Measurements from ENCODE around the gene SCGB1A1. TPM values are rescaled to one million over a fixed set of nuclear protein-coding genes. Genes with fewer than 3 reads are reported as not detected.
"Not testable (repeated sequence)": the region's sequence is repeated elsewhere in the genome, so short reads cannot be mapped to it uniquely, and the experiment has no call there.

SCGB1A1 gene
- total RNA-seq, 1 experiment from 2014 or later = not detected

GRCh38 chr11:62374801-62375200 is 44.0 kb upstream of the SCGB1A1 start:
- no peak overlapping the region for H3K4me3 Mint-ChIP-seq (ENCODE audit: unreplicated experiment)
- DNase-seq (ENCODE audit: unreplicated experiment) = no peak
- H3K4me1 Mint-ChIP-seq (ENCODE audit: insufficient read depth, unreplicated experiment) = no peaks in the 10 kb centered on the region
- POLR2A ChIA-PET = no interaction called here
- intact Hi-C loops (cut with micrococcal nuclease) = no loop called here
- H3K27me3 Mint-ChIP-seq (ENCODE audit: insufficient read depth, unreplicated experiment) = peaks cover 15% of the 10 kb centered on the region
- H3K36me3 Mint-ChIP-seq (ENCODE audit: insufficient read depth, unreplicated experiment) = no peaks in the 10 kb centered on the region
- CTCF ChIA-PET = interaction anchor here (0.6 to 4.1 kb wide), 5 partner anchors 158 to 920 kb away, joined by 3 to 13 read pairs (median 3); no protein-coding TSS in a partner anchor
- H3K9me3 Mint-ChIP-seq (ENCODE audit: unreplicated experiment) = no peaks in the 10 kb centered on the region
- no peak for TF ChIP-seq CTCF (IDR thresholded peaks at IDR 0.05; ENCODE audit: unreplicated experiment)
- no TSS peak for BruUV-seq (replicated peaks)
- H3K27ac Mint-ChIP-seq (ENCODE audit: low read depth, unreplicated experiment) = no peak overlapping the region

GRCh38 chr11:62378459-62379063 is 40.3 kb upstream of the SCGB1A1 start:
- H3K27ac Mint-ChIP-seq (ENCODE audit: low read depth, unreplicated experiment); POLR2A ChIA-PET; BruUV-seq (replicated peaks); H3K36me3 Mint-ChIP-seq (ENCODE audit: insufficient read depth, unreplicated experiment); H3K9me3 Mint-ChIP-seq (ENCODE audit: unreplicated experiment); H3K4me3 Mint-ChIP-seq (ENCODE audit: unreplicated experiment); H3K4me1 Mint-ChIP-seq (ENCODE audit: insufficient read depth, unreplicated experiment): not testable (repeated sequence)
- intact Hi-C loops (cut with micrococcal nuclease) = loop anchor here (1.0 kb wide), 3 partner anchors 38 to 207 kb away; no protein-coding TSS in a partner anchor
- peaks cover 15% of the 10 kb centered on the region for H3K27me3 Mint-ChIP-seq (ENCODE audit: insufficient read depth, unreplicated experiment)
- CTCF ChIA-PET = interaction anchor here (0.7 to 4.1 kb wide), 19 partner anchors 11 to 1987 kb away, joined by 3 to 16 read pairs (median 4); no protein-coding TSS in a partner anchor
- DNase-seq (ENCODE audit: unreplicated experiment) = peak; percentile 64
- peak; percentile 52 for TF ChIP-seq CTCF (IDR thresholded peaks at IDR 0.05; ENCODE audit: unreplicated experiment)

GRCh38 chr11:62379586-62379985 is 39.2 kb upstream of the SCGB1A1 start:
- H3K36me3 Mint-ChIP-seq (ENCODE audit: insufficient read depth, unreplicated experiment); H3K4me1 Mint-ChIP-seq (ENCODE audit: insufficient read depth, unreplicated experiment); H3K27ac Mint-ChIP-seq (ENCODE audit: low read depth, unreplicated experiment); H3K27me3 Mint-ChIP-seq (ENCODE audit: insufficient read depth, unreplicated experiment); H3K4me3 Mint-ChIP-seq (ENCODE audit: unreplicated experiment); H3K9me3 Mint-ChIP-seq (ENCODE audit: unreplicated experiment); DNase-seq (ENCODE audit: unreplicated experiment); intact Hi-C loops (cut with micrococcal nuclease); BruUV-seq (replicated peaks): not testable (repeated sequence)
- POLR2A ChIA-PET = interaction anchor here (0.6 kb wide), 1 partner anchor 222 kb away, joined by 3 read pairs; the partner anchor contains the start of gene MTA2
- CTCF ChIA-PET = interaction anchor here (0.7 to 1.6 kb wide), 13 partner anchors 10 to 290 kb away, joined by 3 to 13 read pairs (median 3); no protein-coding TSS in a partner anchor

GRCh38 chr11:62380821-62381245 is 38.0 kb upstream of the SCGB1A1 start:
- H3K27ac Mint-ChIP-seq (ENCODE audit: low read depth, unreplicated experiment); H3K9me3 Mint-ChIP-seq (ENCODE audit: unreplicated experiment); H3K4me1 Mint-ChIP-seq (ENCODE audit: insufficient read depth, unreplicated experiment); POLR2A ChIA-PET; BruUV-seq (replicated peaks); H3K27me3 Mint-ChIP-seq (ENCODE audit: insufficient read depth, unreplicated experiment); H3K4me3 Mint-ChIP-seq (ENCODE audit: unreplicated experiment); H3K36me3 Mint-ChIP-seq (ENCODE audit: insufficient read depth, unreplicated experiment): not testable (repeated sequence)
- CTCF ChIA-PET = interaction anchor here (0.7 to 1.6 kb wide), 11 partner anchors 9 to 408 kb away, joined by 3 to 25 read pairs (median 6); no protein-coding TSS in a partner anchor
- peak; percentile 78 for TF ChIP-seq CTCF (IDR thresholded peaks at IDR 0.05; ENCODE audit: unreplicated experiment)
- DNase-seq (ENCODE audit: unreplicated experiment) = peak; percentile 74
- intact Hi-C loops (cut with micrococcal nuclease) = loop anchor here (1.0 to 10.0 kb wide), 2 partner anchors 12 to 454 kb away; partner anchors contain the start of genes STX5, TEX54 and WDR74

Measured in MCF 10A (cell line).